ENCODE data around the gene MUL1.

Gene MUL1

DNA sequence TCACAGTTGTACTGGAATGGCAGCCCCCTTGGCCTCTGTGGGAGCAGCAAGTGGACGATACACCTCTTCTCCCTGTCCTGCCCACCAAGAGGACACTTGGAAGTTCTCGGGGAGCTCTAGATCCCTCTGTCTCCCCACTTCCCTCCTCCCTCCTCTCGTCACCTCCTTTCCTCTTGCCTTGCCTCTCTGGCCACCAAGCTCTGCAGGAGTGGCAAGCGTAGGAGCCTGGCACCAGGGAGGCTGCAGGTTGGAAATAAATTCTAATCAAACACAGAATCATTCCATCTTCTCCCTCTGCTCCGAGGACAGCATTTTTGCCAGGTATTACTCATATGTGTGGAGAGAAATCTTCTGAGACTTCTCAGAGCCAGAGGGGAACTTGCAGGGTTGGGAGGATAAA lies 42.8 kb downstream of the MUL1 start:
- no peak for DNase-seq

DNA sequence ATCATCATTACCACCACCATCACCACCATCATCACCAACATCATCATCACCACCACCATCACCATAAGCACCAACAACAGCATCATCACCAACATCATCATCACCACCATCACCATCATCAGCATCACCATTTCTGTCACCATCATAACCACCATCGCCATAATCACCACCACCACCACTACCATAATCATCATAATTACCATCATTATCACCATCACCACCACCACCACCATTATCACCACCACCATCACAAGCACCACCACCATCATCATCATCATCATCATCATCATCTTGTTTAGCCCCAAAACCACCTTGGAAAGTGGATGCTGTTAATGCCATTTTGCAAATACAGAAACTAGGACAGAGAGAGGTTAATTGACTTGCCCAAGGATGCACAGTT lies 44.4 kb downstream of the MUL1 start:
- DNase-seq, result no peak

DNA sequence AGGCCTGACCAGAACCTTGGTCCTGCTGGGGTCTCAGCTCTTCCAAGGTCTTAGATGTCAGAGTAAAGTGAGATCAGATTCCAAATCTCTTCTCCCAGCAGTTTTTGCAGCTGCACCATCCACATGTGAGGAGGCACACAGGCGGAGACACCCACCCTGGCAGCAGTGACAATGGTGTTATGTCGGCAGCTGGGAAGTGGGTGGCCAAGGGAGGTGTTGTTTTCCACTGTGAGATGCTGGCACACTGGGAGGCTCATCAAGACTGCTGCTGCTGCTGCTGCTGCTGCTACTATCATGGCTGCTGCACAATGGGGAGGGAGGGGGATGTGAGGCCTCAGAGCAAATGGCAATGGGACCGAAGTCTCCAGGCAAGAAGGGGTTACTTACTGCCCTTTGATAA lies 45.6 kb downstream of the MUL1 start:
- DNase-seq, result no peak

DNA sequence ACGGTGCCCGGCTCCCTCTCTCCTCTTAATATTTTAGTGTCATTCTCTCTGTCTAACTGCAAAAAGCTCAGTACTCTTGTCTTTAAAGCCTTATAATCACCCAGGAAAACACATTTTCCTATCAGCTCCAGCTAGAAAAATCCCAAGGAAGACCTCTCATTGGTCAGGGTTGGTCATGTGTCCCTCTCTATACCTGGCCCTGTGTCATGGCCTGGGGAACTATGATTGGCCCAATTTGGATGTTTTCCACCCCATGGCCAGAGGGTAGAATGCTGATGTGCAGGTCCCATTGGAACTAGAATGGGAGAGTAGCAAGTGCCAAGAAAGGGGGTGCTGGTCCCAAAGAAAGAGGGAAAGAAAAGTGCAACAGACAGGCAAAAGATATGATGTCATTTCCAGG lies 49.2 kb downstream of the MUL1 start:
- no peak for DNase-seq

DNA sequence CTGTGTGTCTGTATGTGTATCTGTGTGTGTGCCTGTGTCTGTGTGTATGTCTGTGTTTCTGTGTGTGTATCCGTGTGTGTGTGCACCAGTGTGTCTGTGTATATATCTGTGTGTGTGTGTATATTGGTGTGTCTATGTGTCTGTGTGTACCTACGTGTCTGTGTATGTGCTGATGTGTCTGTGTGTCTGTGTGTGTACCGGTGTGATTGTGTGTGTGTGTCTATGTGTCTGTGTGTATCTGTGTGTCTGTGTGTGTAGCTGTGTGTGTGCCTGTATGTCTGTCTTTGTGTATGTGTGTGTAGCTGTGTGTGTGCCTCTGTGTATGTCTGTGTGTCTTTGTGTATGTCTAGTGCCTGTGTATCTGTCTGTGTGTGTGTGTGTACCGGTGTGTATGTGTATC lies 53.9 kb downstream of the MUL1 start:
- no peak for DNase-seq

DNA sequence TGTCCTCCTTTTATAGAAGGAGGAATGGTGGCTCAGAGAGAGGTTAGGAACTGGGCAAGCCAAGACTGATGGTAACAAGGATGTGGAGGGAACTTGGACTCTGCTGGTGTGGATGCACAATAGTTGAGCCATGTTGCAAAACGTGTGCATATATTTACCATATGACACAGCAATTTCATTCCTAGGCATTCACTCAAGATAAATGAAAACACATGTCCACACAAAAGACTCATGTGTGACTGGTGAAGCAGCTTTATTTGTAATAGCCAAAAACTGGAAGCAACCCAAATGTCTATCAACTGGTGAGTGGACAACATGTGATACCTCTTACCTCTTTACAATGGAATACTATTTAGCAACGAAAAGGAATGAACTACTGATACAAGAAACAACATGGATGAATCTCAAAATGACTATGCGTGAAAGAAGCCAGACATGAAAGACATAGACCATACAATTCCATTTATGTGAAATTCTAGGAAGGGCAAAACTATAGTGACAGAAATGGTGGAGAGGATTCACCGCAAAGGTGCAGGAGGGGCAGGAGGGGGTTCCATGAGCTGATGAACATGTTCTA lies 58.1 kb downstream of the MUL1 start:
- DNase-seq, result no peak
